ENCODE data around the gene HHIPL1. TPM values are rescaled to one million over a fixed set of nuclear protein-coding genes. Genes with fewer than 3 reads are reported as not detected.

The HHIPL1 gene
- total RNA-seq, 4 donors from 2014 or later: 0.07 to 0.82 (median 0.14) TPM

DNA sequence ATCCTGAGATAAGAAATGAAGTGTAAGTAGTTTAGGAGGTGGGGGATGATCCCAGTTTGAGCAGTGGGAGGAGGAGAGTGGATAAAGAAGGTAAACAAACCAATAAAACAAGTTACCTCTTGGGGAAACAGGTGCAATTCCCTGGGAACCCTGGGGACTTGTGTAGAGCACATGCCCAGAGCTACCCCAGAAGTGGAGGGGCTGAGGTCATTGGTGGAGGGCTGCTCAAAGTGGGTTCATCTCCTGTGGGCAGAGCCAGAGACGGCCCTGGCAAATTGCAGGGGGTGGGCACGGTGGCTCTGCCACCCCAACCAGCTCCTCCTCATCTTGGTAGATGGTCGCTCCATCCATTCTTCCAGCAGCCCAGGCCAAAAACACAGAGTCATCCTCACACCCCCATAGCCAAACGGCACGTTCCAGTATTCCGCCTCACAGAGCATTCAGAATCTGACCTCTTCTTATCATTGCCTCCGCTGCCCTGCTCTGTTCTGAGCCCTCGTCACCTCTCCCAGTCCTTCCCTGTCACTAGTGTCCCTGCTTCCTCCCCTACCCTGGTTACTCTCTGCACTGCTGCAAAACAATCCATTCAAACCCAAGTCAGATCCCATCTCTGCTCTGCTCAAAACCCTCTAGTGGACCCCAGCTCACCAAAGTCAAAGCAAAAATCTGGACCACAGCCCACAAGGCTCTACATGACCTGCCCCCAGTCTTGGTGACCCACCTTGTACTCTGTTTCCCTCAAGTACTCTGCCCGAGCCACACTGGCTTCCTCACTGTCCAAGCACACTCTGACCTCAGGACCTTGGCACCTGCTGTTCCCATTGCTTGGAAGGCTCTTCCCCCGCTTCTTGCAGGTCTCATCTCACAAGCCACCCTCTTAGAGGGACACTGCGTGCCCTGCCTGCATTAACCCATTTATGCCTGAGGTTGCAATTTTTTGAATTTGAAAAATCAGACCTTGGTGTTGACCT is 44.6 kb downstream of the HHIPL1 start:
- Histone ChIP-seq H3K4me3 (no peak overlapping the region), H3K27me3 (no peaks in the 10 kb centered on the region), H3K36me3 (no peaks in the 10 kb centered on the region), H3K9me3 (no peaks in the 10 kb centered on the region), H3K4me1 (peaks cover 0 to 2% of the 10 kb centered on the region in 2 donors), H3K27ac (no peak overlapping the region)
- no peak for TF ChIP-seq POLR2A (IDR thresholded peaks at IDR 0.05)
- TF ChIP-seq, protein P1, sequence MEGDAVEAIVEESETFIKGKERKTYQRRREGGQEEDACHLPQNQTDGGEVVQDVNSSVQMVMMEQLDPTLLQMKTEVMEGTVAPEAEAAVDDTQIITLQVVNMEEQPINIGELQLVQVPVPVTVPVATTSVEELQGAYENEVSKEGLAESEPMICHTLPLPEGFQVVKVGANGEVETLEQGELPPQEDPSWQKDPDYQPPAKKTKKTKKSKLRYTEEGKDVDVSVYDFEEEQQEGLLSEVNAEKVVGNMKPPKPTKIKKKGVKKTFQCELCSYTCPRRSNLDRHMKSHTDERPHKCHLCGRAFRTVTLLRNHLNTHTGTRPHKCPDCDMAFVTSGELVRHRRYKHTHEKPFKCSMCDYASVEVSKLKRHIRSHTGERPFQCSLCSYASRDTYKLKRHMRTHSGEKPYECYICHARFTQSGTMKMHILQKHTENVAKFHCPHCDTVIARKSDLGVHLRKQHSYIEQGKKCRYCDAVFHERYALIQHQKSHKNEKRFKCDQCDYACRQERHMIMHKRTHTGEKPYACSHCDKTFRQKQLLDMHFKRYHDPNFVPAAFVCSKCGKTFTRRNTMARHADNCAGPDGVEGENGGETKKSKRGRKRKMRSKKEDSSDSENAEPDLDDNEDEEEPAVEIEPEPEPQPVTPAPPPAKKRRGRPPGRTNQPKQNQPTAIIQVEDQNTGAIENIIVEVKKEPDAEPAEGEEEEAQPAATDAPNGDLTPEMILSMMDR (IDR thresholded peaks at IDR 0.05 in 4 of 5, conservative IDR thresholded peaks at IDR 0.05 in 1 of 5): no peak
- in situ Hi-C loops (cut with MboI; ENCODE audit: low sequenced_read_pairs in 4 of 4) (loop anchor here in 1 of 4 donors (10.0 kb wide), 1 partner anchor 195 kb away; no protein-coding TSS in a partner anchor), intact Hi-C loops (cut with DNase I; ENCODE audit: low total_unique reads) (no loop called here)
- no peak for DNase-seq
- no peak for ATAC-seq

DNA sequence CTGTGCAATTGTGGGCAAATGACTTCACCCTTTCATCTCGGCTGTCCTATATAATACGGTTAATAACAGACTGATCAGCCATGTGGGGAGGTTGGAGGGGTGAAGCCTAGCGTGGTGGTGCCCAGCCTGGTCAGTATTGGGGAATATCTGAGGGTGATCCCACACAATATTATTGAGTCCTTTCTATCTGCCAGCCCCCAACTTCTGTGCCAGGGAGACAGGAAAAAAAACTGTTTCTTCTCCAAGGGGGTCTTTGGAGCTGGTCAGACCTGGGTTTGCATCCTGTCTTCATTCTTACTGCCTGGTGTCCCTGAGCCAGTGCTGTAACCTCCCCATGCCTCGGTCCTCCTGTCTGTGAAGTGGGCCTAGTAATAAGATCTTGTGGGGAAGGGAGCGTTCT is 45.7 kb downstream of the HHIPL1 start:
- no peak overlapping the region for H3K27ac ChIP-seq
- DNase-seq (no peak), ATAC-seq (no peak)
- H3K4me3 ChIP-seq: no peak overlapping the region
- in situ Hi-C loops (cut with MboI; ENCODE audit: low sequenced_read_pairs in 4 of 4): no loop called here
- no peaks in the 10 kb centered on the region for H3K36me3 ChIP-seq
- H3K4me1 ChIP-seq: no peaks in the 10 kb centered on the region
- intact Hi-C loops (cut with DNase I; ENCODE audit: low total_unique reads): no loop called here
- H3K27me3 ChIP-seq: no peaks in the 10 kb centered on the region
- TF ChIP-seq, protein P1 (IDR thresholded peaks at IDR 0.05 in 4 of 5, conservative IDR thresholded peaks at IDR 0.05 in 1 of 5): no peak
- TF ChIP-seq POLR2A (IDR thresholded peaks at IDR 0.05): no peak
- H3K9me3 ChIP-seq: no peaks in the 10 kb centered on the region

DNA sequence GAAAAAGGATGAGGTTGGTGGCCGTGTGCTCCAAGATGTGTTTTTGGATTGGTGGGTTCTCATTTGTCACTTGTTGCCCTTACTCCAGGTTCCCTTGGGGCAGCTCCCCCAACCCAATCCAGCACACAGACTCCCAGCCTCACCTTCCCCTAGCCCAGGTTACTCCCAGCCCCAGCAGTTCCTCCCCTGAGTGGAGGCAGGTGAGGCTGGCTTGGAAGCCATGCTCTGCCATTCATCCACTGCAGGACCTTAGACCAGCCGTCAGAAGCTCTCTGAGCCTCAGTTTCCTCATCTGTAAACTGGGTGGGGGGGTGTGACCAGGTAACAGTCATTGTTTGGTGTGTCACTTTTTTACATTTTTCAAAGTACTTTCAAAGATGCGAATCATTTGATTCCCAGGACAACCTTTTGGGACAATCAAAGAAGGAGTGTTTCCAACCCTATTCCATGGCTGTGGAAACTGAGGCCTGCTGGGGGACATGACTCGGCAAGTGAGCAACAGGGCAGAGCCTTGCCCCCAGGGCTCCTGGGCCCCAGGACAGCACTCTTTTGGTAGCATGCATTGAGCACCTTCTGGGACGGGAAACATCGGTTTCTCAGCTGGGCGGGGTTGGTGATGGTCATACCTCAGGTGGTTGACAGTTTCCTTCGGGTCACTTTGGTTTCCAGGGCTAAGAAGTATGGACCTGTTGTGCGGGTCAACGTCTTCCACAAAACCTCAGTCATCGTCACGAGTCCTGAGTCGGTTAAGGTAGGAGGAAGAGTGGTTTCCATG is 46.4 kb downstream of the HHIPL1 start:
- ATAC-seq: no peak
- in situ Hi-C loops (cut with MboI; ENCODE audit: low sequenced_read_pairs in 4 of 4): no loop called here

DNA sequence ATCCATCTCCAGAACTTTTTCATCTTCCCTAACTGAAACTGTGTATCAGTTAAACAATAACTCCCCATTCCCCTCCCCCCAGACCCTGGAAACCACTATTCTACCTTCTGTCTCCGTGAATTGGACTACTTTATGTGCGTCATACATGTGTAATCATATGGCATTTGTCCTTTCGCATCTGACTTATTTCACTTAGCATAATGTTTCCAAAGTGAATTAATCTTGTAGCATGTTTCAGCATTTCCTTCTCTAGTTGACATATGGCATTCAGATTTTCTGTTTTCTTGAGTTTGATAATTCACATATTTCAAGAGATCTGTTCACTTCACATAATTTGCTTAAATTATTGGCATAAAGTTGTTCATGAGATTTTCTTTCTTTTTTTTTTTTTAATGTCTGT is 49.0 kb downstream of the HHIPL1 start:
- in situ Hi-C loops (cut with MboI; ENCODE audit: low sequenced_read_pairs in 4 of 4) (no loop called here), intact Hi-C loops (cut with DNase I; ENCODE audit: low total_unique reads) (no loop called here)
- Histone ChIP-seq H3K4me3 (no peak overlapping the region), H3K27ac (no peak overlapping the region), H3K36me3 (no peaks in the 10 kb centered on the region), H3K4me1 (no peaks in the 10 kb centered on the region), H3K27me3 (no peaks in the 10 kb centered on the region), H3K9me3 (no peaks in the 10 kb centered on the region)
- no peak for ATAC-seq
- TF ChIP-seq, protein P1 (IDR thresholded peaks at IDR 0.05 in 4 of 5, conservative IDR thresholded peaks at IDR 0.05 in 1 of 5): no peak
- no peak for TF ChIP-seq POLR2A (IDR thresholded peaks at IDR 0.05)
- no peak for DNase-seq

More for the DNA sequence above, 46.4 kb downstream of the HHIPL1 start:
- no peaks in the 10 kb centered on the region for H3K9me3 ChIP-seq
- H3K36me3 ChIP-seq: no peaks in the 10 kb centered on the region
- DNase-seq: no peak
- intact Hi-C loops (cut with DNase I; ENCODE audit: low total_unique reads): no loop called here
- no peak overlapping the region for H3K27ac ChIP-seq
- no peak overlapping the region for H3K4me3 ChIP-seq
- H3K27me3 ChIP-seq: no peaks in the 10 kb centered on the region
- TF ChIP-seq, protein P1 (IDR thresholded peaks at IDR 0.05 in 4 of 5, conservative IDR thresholded peaks at IDR 0.05 in 1 of 5): no peak
- TF ChIP-seq POLR2A (IDR thresholded peaks at IDR 0.05): no peak
- no peaks in the 10 kb centered on the region for H3K4me1 ChIP-seq
